ENCODE data around the gene NCAM1. TPM values are rescaled to one million over a fixed set of nuclear protein-coding genes. Genes with fewer than 3 reads are reported as not detected.

The NCAM1 gene
- total RNA-seq, 1 donor from 2014 or later = 3.5 TPM

- H3K27me3 ChIP-seq (ENCODE audit: low read depth) = peaks cover 5% of the 10 kb centered on the region
- ATAC-seq = no peak
- H3K4me1 ChIP-seq = no peaks in the 10 kb centered on the region
- intact Hi-C loops (cut with DNase I) = no loop called here
- H3K4me3 ChIP-seq = no peak overlapping the region
- H3K36me3 ChIP-seq = no peaks in the 10 kb centered on the region
- H3K9me3 ChIP-seq = no peaks in the 10 kb centered on the region
- no peak overlapping the region for H3K27ac ChIP-seq
- DNase-seq = no peak
- TF ChIP-seq CTCF (IDR thresholded peaks at IDR 0.05) = no peak
Observed at GRCh38 chr11:113103932-113104690, 142.9 kb downstream of the NCAM1 start.

GRCh38 chr11:113104691-113105251, 143.6 kb downstream of the NCAM1 start:
- H3K4me1 ChIP-seq = no peaks in the 10 kb centered on the region
- no peak overlapping the region for H3K4me3 ChIP-seq
- no peak for DNase-seq
- H3K27ac ChIP-seq = no peak overlapping the region
- H3K9me3 ChIP-seq = no peaks in the 10 kb centered on the region
- no peak for ATAC-seq
- no peak for TF ChIP-seq CTCF (IDR thresholded peaks at IDR 0.05)
- intact Hi-C loops (cut with DNase I) = no loop called here
- H3K27me3 ChIP-seq (ENCODE audit: low read depth) = peaks cover 5% of the 10 kb centered on the region
- H3K36me3 ChIP-seq = no peaks in the 10 kb centered on the region

- no peaks in the 10 kb centered on the region for H3K9me3 ChIP-seq
Observed at GRCh38 chr11:113105592-113105991, 144.4 kb downstream of the NCAM1 start.

GRCh38 chr11:113106507-113106906, 145.3 kb downstream of the NCAM1 start:
- intact Hi-C loops (cut with DNase I) = no loop called here
- Histone ChIP-seq H3K4me3 (no peak overlapping the region), H3K4me1 (no peaks in the 10 kb centered on the region), H3K9me3 (no peaks in the 10 kb centered on the region), H3K27me3 (ENCODE audit: low read depth) (peaks cover 5% of the 10 kb centered on the region), H3K27ac (no peak overlapping the region), H3K36me3 (no peaks in the 10 kb centered on the region)
- ATAC-seq (no peak), DNase-seq (no peak)
- no peak for TF ChIP-seq CTCF (IDR thresholded peaks at IDR 0.05)

More at GRCh38 chr11:113105592-113105991, 144.4 kb downstream of the NCAM1 start:
- no peak for DNase-seq
- no peak for ATAC-seq
- H3K27ac ChIP-seq = no peak overlapping the region
- peaks cover 5% of the 10 kb centered on the region for H3K27me3 ChIP-seq (ENCODE audit: low read depth)
- no peaks in the 10 kb centered on the region for H3K4me1 ChIP-seq
- no peak for TF ChIP-seq CTCF (IDR thresholded peaks at IDR 0.05)
- no peaks in the 10 kb centered on the region for H3K36me3 ChIP-seq
- no peak overlapping the region for H3K4me3 ChIP-seq
- intact Hi-C loops (cut with DNase I) = no loop called here

GRCh38 chr11:113110046-113110445, 148.8 kb downstream of the NCAM1 start:
- Histone ChIP-seq H3K4me3 (no peak overlapping the region), H3K27me3 (ENCODE audit: low read depth) (no peaks in the 10 kb centered on the region), H3K9me3 (no peaks in the 10 kb centered on the region), H3K27ac (no peak overlapping the region), H3K4me1 (no peaks in the 10 kb centered on the region), H3K36me3 (no peaks in the 10 kb centered on the region)
- TF ChIP-seq CTCF (IDR thresholded peaks at IDR 0.05) = no peak
- DNase-seq = no peak
- intact Hi-C loops (cut with DNase I) = no loop called here
- ATAC-seq = no peak
